Esophagus muscularis mucosa (tissue), 4 donors: ENCODE results near the gene BLOC1S4.

ENCODE experiments used
- EP300 ChIP-seq: sonication (generic); formaldehyde crosslinking; IDR thresholded peaks from one replicate; pipeline ENCODE4 v1.6.1; 2017; ENCODE audit warnings: antibody characterized with exemption
- POLR2A ChIP-seq: fragments of 450-650 bp; IDR thresholded peaks from one replicate; pipeline ENCODE4 v1.6.1; 2017; ENCODE audit warnings: antibody characterized with exemption, moderate library complexity, mild to moderate bottlenecking, low read depth
- POLR2AphosphoS5 ChIP-seq, 2 donors: sonication (generic); formaldehyde crosslinking; IDR thresholded peaks; one replicate each; pipeline ENCODE4 v1.6.1; 2017; ENCODE audit warnings: antibody characterized with exemption in 2 of 2
- TF ChIP-seq, protein P1 (sequence below), 3 experiments: fragments of 200-600 bp in 2 of 3; fragments of 450-650 bp in 1 of 3; sonication (generic) in 2 of 3; IDR thresholded peaks; one replicate each; pipeline ENCODE4 v1.5.1; 2017 to 2019; ENCODE audit warnings: antibody characterized with exemption in 3 of 3, mild to moderate bottlenecking in 2 of 3, moderate library complexity in 1 of 3

DNA sequence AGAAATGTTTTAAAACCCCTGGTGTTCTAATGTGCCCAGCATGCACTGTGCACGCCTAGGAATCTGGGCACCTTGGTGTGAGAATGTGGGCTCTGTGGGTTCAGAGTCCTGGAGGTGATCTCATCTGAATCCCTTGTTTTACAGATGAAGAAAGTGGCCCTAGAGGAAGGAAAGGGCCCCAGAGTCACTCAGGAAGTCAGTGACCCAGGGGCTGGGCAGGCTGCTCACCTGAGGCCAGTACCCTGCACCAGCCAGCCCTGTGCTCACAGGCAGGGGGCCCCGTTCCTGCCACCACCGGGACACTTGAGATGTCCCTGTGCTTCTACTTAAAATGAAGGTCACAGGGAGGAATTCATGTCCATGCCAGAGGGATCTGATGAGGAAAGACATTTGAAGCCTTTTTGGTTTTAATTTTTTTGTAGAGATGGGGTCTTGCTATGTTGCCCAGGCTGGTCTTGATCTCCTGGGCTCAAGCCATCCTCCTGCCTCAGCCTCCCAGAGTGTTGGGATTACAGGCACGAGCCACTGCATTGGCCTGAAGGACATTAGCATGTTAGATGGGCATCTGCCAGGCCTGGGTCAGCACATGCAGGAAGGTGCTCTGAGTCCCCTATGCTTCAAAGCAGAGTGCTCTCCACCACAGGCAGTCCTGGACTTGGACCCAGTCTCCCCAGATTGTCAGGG lies 29.7 kb upstream of the BLOC1S4 start:
- TF ChIP-seq, protein P1, sequence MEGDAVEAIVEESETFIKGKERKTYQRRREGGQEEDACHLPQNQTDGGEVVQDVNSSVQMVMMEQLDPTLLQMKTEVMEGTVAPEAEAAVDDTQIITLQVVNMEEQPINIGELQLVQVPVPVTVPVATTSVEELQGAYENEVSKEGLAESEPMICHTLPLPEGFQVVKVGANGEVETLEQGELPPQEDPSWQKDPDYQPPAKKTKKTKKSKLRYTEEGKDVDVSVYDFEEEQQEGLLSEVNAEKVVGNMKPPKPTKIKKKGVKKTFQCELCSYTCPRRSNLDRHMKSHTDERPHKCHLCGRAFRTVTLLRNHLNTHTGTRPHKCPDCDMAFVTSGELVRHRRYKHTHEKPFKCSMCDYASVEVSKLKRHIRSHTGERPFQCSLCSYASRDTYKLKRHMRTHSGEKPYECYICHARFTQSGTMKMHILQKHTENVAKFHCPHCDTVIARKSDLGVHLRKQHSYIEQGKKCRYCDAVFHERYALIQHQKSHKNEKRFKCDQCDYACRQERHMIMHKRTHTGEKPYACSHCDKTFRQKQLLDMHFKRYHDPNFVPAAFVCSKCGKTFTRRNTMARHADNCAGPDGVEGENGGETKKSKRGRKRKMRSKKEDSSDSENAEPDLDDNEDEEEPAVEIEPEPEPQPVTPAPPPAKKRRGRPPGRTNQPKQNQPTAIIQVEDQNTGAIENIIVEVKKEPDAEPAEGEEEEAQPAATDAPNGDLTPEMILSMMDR (IDR thresholded peaks at IDR 0.05): no peak
- TF ChIP-seq POLR2A (no peak), POLR2AphosphoS5 (IDR thresholded peaks at IDR 0.05) (no peak), EP300 (no peak)
